Neural cell (in vitro differentiated cells): ENCODE measurements around the gene TEX2. TPM values are rescaled to one million over a fixed set of nuclear protein-coding genes. Genes with fewer than 3 reads are reported as not detected.

Experiments used
- H2AFZ ChIP-seq: fragments of 200-600, 300-800 bp; sonication (generic), shearing (Covaris generic); 2 replicates; pipeline ENCODE4 v1.6.0; 2014; ENCODE audit warnings: low read depth, mild to moderate bottlenecking, antibody characterized with exemption, low read length, moderate library complexity
- H3F3A ChIP-seq: fragments of 200-600 bp; shearing (Covaris generic); 2 replicates; pipeline ENCODE4 v1.6.1; 2016; ENCODE audit warnings: mild to moderate bottlenecking, moderate library complexity, mixed read lengths, antibody characterized with exemption, low read length; ENCODE audit not compliant: insufficient read depth, poor library complexity, severe bottlenecking
- H3K27ac ChIP-seq: fragments of 200-600, 300-800 bp; sonication (generic), shearing (Covaris generic); 2 replicates; pipeline ENCODE4 v1.5.1; 2014; ENCODE audit warnings: mild to moderate bottlenecking, low read length, moderate library complexity
- H3K27me3 ChIP-seq: fragments of 300-800, 200-600 bp; sonication (generic), shearing (Covaris generic); 2 replicates; pipeline ENCODE4 v1.6.0; 2014; ENCODE audit warnings: mild to moderate bottlenecking, low read depth, low read length, moderate library complexity; ENCODE audit not compliant: insufficient read depth
- H3K36me3 ChIP-seq: fragments of 300-800, 200-600 bp; sonication (generic), shearing (Covaris generic); 2 replicates; pipeline ENCODE4 v1.5.1; 2014; ENCODE audit warnings: mild to moderate bottlenecking, antibody characterized with exemption, low read length, moderate library complexity; ENCODE audit not compliant: insufficient read depth
- H3K4me2 ChIP-seq: fragments of 300-800, 200-600 bp; sonication (generic), shearing (Covaris generic); 2 replicates; pipeline ENCODE4 v1.6.0; 2014; ENCODE audit warnings: mild to moderate bottlenecking, low read length
- H3K4me3 ChIP-seq: fragments of 300-800, 200-600 bp; sonication (generic), shearing (Covaris generic); 2 replicates; pipeline ENCODE4 v1.5.1; 2014; ENCODE audit warnings: mild to moderate bottlenecking, low read length, moderate library complexity
- H3K79me2 ChIP-seq: fragments of 200-600 bp; shearing (Covaris generic); replicated peaks from 2 replicates; pipeline ENCODE4 v1.6.0; 2014; ENCODE audit warnings: mild to moderate bottlenecking, low read length, moderate library complexity; ENCODE audit not compliant: insufficient read depth
- H3K9ac ChIP-seq: fragments of 300-800, 200-600 bp; sonication (generic), shearing (Covaris generic); 2 replicates; pipeline ENCODE4 v1.6.1; 2016; ENCODE audit warnings: mild to moderate bottlenecking, low read length, mixed read lengths
- H3K9me2 ChIP-seq: fragments of 200-600 bp; shearing (Covaris generic); 2 replicates; pipeline ENCODE4 v1.6.1; 2016; ENCODE audit warnings: mild to moderate bottlenecking, low read length, mixed read lengths; ENCODE audit not compliant: insufficient read depth
- H3K9me3 ChIP-seq: fragments of 200-600, 300-800 bp; sonication (generic), shearing (Covaris generic); 2 replicates; pipeline ENCODE4 v1.6.1; 2016; ENCODE audit warnings: mild to moderate bottlenecking, mixed run types, low read length, moderate library complexity, mixed read lengths
- H4K20me1 ChIP-seq: fragments of 200-600 bp; shearing (Covaris generic); 2 replicates; pipeline ENCODE4 v1.6.1; 2016; ENCODE audit warnings: mild to moderate bottlenecking, mixed run types; ENCODE audit not compliant: insufficient read depth
- EP300 ChIP-seq: fragments of 450-650 bp; conservative IDR thresholded peaks from 2 replicates; pipeline ENCODE4 v1.6.1; 2014; ENCODE audit warnings: antibody characterized with exemption, mild to moderate bottlenecking, moderate library complexity; ENCODE audit not compliant: poor library complexity, severe bottlenecking
- EZH2 ChIP-seq: fragments of 200-600, 300-800 bp; shearing (Covaris generic), sonication (generic); IDR thresholded peaks from 2 replicates; pipeline ENCODE4 v1.6.1; 2014; ENCODE audit warnings: antibody characterized with exemption, low read length, borderline replicate concordance, mild to moderate bottlenecking; ENCODE audit not compliant: insufficient read depth, poor library complexity, severe bottlenecking
- MXI1 ChIP-seq: fragments of 450-650 bp; conservative IDR thresholded peaks from 2 replicates; pipeline ENCODE4 v1.6.1; 2014; ENCODE audit warnings: antibody characterized with exemption, mild to moderate bottlenecking; ENCODE audit not compliant: poor library complexity, severe bottlenecking
- POLR2AphosphoS5 ChIP-seq: IDR thresholded peaks from 2 replicates; pipeline ENCODE4 v1.6.1; 2012
- RAD21 ChIP-seq: fragments of 450-650 bp; conservative IDR thresholded peaks from 2 replicates; pipeline ENCODE4 v1.6.1; 2014; ENCODE audit warnings: antibody characterized with exemption, mild to moderate bottlenecking, moderate library complexity
- SMC3 ChIP-seq: fragments of 450-650 bp; conservative IDR thresholded peaks from 2 replicates; pipeline ENCODE4 v1.6.1; 2014; ENCODE audit warnings: antibody characterized with exemption, mild to moderate bottlenecking, moderate library complexity; ENCODE audit not compliant: poor library complexity
- TAF1 ChIP-seq: IDR thresholded peaks from 2 replicates; pipeline ENCODE4 v1.6.1; 2012; ENCODE audit warnings: low read depth
- polyA plus RNA-seq: library from polyadenylated mRNA; depleted of rRNA; stranded (reverse); fragments of >200 nt; gene quantifications from 2 replicates; pipeline ENCODE4 v1.2.3, GENCODE V29; 2014
- TF ChIP-seq, protein P1 (sequence below): IDR thresholded peaks from 2 replicates; pipeline ENCODE4 v1.6.1; 2012; ENCODE audit warnings: borderline replicate concordance
- TF ChIP-seq, protein P2 (sequence below): fragments of 450-650 bp; IDR thresholded peaks from 2 replicates; pipeline ENCODE4 v1.5.1; 2014; ENCODE audit warnings: antibody characterized with exemption, mild to moderate bottlenecking, moderate library complexity; ENCODE audit not compliant: poor library complexity, severe bottlenecking

The TEX2 gene
- polyA plus RNA-seq, 1 donor from 2014 or later: 19.7 TPM

DNA sequence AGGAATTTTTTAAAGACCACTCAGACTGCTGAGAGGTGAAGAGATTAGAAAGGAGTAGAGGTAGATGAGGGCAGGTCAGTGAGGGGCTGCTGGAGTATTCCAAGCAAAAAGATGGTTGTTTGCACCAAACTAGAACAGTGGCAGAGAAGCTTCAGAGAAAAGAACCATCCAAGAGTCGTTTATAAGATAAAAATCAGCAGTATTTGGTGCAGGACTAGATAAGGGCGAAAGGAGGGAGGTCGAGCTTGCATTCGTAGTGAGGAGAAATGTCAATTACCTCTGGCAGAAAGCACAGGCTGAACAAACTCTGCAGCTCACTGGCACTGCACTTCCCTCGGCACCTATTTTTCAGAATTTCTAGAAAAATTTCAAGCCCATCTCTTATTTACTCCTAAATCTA, 9.6 kb downstream of the TEX2 start:
- H3K36me3 ChIP-seq: no peaks in the 10 kb centered on the region
- no peak overlapping the region for H2AFZ ChIP-seq
- no peaks in the 10 kb centered on the region for H4K20me1 ChIP-seq
- no peaks in the 10 kb centered on the region for H3F3A ChIP-seq
- H3K4me3 ChIP-seq: no peak overlapping the region
- H3K4me2 ChIP-seq: no peak overlapping the region
- no peak overlapping the region for H3K27ac ChIP-seq
- TF ChIP-seq TAF1 (no peak), EZH2 (no peak), SMC3 (no peak), POLR2AphosphoS5 (no peak), EP300 (no peak), RAD21 (no peak)
- TF ChIP-seq, protein P1, sequence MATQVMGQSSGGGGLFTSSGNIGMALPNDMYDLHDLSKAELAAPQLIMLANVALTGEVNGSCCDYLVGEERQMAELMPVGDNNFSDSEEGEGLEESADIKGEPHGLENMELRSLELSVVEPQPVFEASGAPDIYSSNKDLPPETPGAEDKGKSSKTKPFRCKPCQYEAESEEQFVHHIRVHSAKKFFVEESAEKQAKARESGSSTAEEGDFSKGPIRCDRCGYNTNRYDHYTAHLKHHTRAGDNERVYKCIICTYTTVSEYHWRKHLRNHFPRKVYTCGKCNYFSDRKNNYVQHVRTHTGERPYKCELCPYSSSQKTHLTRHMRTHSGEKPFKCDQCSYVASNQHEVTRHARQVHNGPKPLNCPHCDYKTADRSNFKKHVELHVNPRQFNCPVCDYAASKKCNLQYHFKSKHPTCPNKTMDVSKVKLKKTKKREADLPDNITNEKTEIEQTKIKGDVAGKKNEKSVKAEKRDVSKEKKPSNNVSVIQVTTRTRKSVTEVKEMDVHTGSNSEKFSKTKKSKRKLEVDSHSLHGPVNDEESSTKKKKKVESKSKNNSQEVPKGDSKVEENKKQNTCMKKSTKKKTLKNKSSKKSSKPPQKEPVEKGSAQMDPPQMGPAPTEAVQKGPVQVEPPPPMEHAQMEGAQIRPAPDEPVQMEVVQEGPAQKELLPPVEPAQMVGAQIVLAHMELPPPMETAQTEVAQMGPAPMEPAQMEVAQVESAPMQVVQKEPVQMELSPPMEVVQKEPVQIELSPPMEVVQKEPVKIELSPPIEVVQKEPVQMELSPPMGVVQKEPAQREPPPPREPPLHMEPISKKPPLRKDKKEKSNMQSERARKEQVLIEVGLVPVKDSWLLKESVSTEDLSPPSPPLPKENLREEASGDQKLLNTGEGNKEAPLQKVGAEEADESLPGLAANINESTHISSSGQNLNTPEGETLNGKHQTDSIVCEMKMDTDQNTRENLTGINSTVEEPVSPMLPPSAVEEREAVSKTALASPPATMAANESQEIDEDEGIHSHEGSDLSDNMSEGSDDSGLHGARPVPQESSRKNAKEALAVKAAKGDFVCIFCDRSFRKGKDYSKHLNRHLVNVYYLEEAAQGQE: no peak
- TF ChIP-seq, protein P2, sequence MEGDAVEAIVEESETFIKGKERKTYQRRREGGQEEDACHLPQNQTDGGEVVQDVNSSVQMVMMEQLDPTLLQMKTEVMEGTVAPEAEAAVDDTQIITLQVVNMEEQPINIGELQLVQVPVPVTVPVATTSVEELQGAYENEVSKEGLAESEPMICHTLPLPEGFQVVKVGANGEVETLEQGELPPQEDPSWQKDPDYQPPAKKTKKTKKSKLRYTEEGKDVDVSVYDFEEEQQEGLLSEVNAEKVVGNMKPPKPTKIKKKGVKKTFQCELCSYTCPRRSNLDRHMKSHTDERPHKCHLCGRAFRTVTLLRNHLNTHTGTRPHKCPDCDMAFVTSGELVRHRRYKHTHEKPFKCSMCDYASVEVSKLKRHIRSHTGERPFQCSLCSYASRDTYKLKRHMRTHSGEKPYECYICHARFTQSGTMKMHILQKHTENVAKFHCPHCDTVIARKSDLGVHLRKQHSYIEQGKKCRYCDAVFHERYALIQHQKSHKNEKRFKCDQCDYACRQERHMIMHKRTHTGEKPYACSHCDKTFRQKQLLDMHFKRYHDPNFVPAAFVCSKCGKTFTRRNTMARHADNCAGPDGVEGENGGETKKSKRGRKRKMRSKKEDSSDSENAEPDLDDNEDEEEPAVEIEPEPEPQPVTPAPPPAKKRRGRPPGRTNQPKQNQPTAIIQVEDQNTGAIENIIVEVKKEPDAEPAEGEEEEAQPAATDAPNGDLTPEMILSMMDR: no peak
- H3K79me2 ChIP-seq: no peaks in the 10 kb centered on the region
- no peaks in the 10 kb centered on the region for H3K9me3 ChIP-seq
- no peak overlapping the region for H3K9ac ChIP-seq
- no peaks in the 10 kb centered on the region for H3K27me3 ChIP-seq
- no peaks in the 10 kb centered on the region for H3K9me2 ChIP-seq

DNA sequence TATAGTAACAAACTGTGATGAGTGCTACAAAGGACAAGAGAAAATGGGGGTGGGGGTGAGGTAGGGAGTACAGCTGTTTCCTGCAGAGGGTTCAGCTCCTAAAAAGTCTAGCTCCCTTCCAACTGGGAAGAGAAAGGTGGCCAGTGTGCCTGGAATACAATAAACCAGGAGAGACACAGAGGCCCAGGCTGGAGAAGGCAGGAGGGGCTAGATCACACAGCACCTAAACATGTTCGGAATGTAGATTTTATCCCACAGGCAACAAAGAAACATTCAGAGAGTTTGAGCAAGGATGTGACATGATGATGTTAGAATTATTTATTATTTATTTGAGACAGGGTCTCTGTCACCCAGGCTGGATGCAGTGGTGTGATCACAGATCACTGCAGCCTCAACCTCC, 10.2 kb downstream of the TEX2 start:
- Histone ChIP-seq H3K79me2 (no peaks in the 10 kb centered on the region), H3K27me3 (no peaks in the 10 kb centered on the region), H3K4me2 (no peak overlapping the region), H3K36me3 (no peaks in the 10 kb centered on the region), H3K27ac (no peak overlapping the region), H3K4me3 (no peak overlapping the region), H4K20me1 (no peaks in the 10 kb centered on the region), H3F3A (no peaks in the 10 kb centered on the region), H2AFZ (no peak overlapping the region), H3K9me3 (no peaks in the 10 kb centered on the region), H3K9me2 (no peaks in the 10 kb centered on the region), H3K9ac (no peak overlapping the region)
- no peak for TF ChIP-seq EP300
- TF ChIP-seq POLR2AphosphoS5: no peak
- TF ChIP-seq, protein P1: no peak
- TF ChIP-seq EZH2: no peak
- no peak for TF ChIP-seq RAD21
- TF ChIP-seq MXI1: no peak
- TF ChIP-seq SMC3: no peak
- TF ChIP-seq TAF1: no peak
- TF ChIP-seq, protein P2: no peak
